HG03460 (cell line): ENCODE results near the gene PRTG.
"Not testable (repeated sequence)": the region's sequence is repeated elsewhere in the genome, so short reads cannot be mapped to it uniquely, and the experiment has no call there.

Experiments
- ATAC-seq: cut with Tn5 transposase; IDR thresholded peaks from one replicate; pipeline ENCODE4 v1.9.1; 2021; ENCODE audit not compliant: unreplicated experiment

Gene PRTG

DNA sequence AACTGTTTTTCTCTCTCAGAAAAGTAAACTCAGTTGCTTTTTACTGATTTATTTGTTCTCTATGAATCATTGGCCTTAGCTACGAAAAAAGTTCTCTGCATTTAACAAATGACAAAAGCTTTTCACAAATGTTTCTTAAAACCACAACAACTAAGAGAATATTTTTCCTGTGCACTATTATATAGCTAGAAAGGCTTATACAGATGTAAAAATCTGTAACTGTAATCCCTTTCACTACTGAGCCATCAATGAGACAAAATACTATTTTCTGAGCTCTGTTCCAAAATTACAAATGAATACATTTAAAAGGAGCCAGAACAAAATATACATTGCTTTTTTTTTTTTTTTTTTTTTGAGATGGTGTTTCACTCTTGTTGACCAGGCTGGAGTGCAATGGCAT lies 109.2 kb downstream of the PRTG start:
- no peak for ATAC-seq

DNA sequence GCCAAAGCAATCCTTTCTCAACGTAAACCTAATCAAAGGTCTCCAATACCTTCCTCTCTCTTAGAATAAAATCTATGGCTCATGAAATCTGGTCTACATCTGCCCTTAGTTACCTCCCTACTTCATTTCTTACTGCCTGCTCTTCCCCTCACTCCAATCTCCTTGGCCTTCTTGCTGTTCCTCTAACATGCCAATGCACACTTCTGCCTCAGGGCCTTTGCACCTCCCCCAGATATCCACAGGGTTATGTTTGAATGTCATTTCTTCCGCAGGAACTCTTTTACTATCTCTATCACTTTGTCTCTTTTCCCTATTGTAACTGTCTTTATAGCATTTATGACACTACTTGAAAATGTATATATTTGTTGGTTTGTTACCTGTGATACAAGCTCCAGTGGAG lies 110.5 kb downstream of the PRTG start:
- ATAC-seq = no peak

DNA sequence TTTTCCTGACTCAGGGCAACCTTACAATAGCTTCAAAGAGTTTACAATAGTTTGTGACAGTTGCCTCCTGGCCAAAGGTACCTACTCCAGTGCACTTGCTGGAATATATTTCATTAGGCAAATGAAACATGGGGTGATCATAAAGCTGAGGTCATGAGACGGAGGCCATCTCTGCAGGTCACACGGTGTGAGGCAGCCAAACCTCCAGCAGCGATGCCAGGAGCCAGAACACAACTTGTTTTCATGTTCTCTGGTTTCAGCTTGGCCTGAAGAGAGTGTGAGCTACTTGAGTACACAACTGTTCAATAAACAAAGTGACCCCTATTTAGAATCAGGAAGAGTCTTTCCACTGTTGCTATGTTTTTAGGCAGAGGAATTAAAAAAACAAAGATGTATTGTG lies 112.1 kb downstream of the PRTG start:
- ATAC-seq = no peak

DNA sequence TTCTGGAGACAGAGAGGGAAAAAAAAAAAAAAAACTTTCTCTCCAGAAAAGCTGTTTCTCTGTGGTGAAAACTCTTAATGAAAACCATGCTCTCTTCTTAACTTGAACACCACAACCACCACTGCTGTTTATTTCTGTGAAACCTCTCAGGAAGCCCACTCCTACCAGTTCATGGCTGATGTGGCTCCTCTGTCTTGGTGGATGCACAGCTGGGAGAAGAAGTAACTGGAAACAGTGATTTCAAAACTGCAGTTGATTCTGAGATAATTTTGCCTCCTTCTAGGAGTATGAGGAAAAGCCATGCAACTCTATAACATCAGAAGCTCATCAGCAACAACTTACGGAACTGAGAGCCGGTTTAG lies 114.6 kb downstream of the PRTG start:
- no peak for ATAC-seq

DNA sequence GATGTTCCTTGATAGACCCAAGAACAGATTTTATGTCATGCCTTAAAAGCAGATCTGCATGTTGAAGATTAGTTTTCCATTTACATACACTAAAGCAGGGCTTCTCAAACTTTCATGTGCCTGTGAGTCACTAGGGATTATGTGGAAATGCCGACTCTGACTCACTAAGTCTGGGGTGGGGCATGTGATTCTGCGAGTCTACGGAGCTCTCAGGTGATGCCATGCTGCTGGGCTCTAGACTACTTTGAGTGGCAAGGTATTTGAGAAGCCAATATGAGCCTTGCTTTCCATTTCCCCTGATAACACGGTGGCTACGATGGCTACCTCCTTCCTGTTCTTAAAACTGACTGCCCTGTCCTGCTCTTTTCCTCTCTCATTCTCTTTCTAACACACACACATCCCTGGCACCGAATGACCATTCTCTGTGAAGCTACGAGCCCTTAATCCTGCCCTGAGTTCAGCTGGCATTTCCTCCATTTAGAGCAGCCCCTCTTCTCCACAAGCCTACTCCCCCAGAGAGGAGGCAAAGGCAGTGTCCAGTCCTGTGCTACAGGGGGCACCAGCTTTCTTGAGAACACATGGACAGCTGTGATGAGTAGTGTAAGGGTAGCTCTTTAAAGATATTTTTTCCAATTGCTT lies 115.1 kb downstream of the PRTG start:
- no peak for ATAC-seq

DNA sequence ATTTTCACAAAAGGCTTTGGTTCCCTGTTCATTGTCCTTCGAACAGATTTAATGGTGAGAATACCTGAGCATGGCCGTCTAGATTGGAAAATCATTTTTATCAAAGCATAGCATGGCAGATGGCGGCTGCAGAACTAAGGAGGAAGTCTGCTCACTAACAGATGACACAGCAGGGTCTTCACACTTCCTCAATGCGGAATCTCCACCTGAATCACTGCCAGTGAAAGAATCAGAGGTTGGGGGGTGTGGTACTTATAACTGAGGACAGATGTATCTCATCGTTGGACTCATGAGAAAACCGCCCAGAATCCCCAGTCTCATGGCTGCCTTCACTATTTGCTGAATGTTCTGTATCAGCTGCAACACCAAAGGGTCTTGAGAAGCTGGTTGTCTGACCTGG lies 123.2 kb downstream of the PRTG start:
- ATAC-seq = no peak

DNA sequence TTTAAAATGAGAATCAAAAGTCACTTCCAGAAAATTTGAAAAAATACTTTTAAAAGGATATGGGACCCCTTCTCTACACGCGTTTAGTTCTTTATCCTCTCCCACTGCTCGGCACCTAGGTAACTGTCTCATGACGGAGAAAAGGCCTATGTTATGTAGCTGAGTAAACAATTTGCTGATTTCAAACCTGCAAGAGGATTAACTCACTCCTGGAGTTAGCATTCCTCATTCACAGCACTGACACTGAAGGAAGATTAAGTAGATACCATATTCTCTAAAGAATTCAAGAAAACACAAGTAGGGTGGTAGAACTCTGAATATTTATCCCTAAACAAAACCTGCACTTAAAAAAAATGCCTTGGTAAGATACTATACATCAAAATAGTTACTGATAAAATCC lies 124.6 kb downstream of the PRTG start:
- ATAC-seq = no peak

DNA sequence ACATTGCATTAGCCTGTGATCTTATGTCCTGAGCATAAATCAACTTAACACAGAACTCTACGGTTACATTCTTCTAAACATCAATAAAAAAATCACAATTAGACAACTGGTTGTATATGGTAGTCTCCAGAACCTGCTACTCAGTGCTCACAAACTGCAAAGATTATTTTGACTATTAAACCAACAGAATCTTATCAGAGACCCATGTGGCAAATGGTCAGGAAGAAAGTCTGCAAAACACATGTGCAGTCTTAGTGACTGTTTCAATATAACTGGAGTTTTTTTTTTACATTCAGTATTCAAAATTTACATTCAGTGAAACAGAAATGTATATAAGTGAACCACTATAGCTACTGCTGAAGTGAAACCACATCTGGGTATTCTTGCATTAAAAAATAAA lies 127.5 kb downstream of the PRTG start:
- no peak for ATAC-seq

DNA sequence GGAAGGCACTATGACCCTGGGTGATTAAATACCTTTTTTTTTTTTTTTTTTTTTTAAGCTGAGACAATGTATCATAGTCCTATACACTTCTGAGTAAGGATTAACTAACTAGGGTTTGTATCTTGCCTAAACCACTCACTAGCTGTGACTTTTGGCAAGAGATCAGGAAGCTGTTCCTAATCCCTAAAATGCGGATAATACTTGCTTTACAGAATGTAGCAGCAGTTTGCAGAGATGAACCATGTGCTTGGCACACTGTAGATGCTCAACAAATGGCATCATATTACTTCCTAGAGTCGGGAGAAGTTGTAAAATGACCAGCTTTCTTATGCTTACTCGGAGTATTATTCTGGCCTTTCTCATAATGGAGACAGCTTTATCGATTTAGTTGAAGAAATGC lies 129.2 kb downstream of the PRTG start:
- no peak for ATAC-seq

DNA sequence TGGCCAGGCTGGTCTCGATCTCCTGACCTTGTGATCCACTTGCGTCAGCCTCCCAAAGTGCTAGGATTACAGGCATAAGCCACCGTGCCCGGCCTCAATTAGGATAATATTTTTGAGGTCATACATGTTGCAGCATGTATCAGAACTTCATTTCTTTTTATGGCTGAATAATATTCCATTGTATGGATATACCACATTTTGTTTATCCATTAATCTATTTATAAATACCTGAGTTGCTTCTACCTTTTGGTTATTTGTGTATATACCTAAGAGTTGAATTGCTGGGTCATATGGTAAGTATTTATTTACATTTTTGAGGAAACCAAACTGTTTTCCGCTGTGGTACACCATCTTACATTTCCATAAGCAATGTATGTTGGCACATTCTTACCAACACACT lies 136.7 kb downstream of the PRTG start:
- no peak for ATAC-seq

DNA sequence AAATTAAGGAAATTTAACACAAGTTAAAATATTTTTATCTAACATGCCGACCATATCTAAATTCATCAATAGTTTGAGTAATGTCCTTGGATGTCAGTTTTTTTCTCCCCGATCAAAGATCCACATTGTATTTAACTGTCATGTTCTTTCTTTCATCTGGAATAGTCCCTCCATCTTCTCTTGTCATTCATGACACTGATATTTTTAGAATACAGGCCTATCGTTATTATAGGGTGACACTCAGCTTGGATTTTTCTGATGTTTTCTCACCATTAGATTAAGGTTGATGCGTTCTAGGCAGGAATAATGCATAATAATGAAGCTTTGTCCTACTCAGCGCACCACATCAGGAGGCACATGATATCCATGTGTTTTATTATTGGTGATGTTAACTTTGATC lies 141.6 kb downstream of the PRTG start:
- ATAC-seq = no peak

DNA sequence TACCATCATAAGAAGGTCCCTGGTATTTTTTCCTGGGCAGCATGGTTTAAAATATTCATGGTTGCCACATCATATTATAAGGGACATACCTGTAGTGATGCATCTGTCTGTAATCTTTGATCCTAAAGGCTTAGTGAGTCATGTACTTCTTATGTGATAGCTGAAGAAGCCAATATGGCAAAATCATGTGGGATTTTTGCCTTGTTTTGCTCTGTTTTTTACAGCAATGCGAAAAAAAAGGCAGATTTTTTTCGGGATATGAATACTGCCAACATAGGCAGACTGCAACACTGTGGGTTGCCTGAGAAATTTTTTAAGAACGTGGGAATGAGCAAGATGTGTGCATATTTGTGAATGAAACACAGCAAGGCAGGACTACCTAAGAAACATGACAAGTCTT lies 143.5 kb downstream of the PRTG start:
- no peak for ATAC-seq

DNA sequence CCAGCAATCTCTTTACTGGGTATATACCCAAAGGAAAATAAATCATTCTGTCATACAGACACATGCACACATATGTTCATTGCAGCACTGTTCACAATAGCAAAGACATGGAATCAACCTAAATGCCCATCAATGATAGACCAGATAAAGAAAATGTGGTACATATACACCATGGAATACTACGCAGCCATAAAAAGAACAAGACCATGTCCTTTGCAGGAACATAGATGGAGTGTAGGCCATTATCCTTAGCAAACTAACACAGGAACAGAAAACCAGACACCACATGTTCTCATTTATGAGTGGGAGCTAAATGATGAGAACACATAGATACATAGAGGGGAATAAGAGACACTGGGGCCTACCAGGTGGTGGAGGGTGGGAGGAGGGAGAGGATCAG lies 149.9 kb downstream of the PRTG start:
- not testable (repeated sequence) for ATAC-seq

DNA sequence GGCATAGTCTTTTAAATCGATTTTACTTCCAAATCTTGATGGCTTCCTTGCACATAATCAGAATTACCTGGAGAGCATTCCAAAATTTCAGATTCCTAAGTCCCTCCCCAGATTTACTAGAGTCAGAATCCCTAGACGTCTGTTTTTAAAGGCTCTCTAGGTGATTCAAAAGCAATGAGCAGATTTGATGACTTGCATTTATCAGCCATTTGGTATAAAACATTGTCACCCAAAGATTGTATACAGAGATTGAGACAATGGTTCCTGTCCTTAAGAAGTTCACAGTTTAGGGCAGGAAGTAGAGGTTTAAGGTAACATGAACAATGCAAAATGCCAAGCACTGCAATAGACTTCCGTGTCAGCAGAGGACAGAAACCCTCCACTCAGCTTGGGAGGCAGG lies 152.2 kb downstream of the PRTG start:
- ATAC-seq = no peak

DNA sequence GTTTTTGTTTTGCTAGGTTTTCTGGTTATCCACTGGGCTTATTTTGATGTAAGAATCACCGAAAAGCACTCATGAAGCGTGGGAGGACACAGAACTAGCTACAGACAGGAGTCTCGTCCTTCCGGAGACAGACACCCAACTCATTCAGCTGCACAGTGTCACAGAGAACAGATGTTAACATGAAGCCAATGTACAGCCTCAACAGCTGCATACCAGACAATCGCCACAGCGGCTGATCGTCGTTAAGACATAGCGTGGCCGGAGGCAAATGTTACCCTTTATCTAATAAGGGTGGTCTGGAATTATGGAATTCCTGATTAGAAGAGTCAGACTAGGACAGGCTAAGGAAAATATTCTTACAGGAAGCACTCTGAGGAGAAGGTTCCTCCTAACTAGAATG lies 153.7 kb downstream of the PRTG start:
- ATAC-seq = no peak

DNA sequence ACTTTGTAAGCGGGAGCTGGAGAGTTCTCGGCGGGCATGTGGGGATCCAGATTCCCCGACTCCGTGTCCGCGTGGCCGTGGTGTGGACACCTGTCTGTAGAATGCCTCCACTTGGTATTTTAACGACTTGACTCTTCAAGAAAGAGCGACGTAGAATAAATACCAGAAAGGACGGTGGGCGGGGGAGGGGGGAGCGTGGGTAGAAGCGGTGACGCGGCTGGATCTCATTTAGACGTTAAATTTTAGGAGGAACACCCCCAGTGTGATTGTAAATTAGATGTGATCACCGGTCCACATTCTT lies 154.2 kb downstream of the PRTG start:
- no peak for ATAC-seq

DNA sequence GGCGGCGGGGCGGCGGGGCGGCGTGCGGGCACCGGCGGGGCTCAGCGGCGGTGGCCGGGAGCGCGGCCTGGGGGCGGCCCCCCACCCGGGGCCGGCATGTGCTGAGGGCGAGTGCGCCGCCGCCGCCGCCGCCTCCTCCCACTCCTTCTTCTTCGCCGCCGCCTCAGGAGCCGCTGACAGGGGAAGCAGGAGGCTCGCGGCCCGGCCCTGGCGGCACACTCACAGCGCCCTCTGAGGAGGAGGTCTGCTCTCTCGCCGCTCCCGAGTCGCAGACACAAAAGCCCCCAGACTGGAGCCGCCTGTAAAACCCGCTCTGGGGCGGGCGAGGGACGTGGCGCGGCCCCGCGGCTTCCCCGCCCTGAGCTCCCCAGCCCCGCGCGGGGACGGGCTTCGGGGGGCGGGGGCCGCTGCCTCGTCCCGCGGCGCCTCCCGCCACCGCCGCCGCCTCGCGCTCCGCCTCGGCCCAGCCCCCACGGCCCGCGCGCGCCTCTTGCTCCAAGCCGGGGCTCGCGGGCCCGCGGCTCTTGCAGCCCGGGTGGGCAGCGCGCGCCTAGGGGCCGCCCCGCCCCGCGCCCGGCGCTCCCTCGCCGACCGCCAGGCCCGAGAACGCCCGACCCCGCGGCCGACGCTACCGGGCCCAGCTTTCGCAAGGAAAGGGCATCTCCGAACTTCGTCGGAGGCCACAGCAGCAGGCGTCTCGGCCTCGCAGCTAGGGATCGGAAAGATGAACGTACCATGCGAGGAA lies 154.7 kb downstream of the PRTG start, which contains the start of gene PYGO1:
PYGO1 (minus strand) TSS at position 276 of the 745 bp plus-strand sequence. CDS start 462 bp downstream, outside the sequence.
- peak; percentile 73 for ATAC-seq

DNA sequence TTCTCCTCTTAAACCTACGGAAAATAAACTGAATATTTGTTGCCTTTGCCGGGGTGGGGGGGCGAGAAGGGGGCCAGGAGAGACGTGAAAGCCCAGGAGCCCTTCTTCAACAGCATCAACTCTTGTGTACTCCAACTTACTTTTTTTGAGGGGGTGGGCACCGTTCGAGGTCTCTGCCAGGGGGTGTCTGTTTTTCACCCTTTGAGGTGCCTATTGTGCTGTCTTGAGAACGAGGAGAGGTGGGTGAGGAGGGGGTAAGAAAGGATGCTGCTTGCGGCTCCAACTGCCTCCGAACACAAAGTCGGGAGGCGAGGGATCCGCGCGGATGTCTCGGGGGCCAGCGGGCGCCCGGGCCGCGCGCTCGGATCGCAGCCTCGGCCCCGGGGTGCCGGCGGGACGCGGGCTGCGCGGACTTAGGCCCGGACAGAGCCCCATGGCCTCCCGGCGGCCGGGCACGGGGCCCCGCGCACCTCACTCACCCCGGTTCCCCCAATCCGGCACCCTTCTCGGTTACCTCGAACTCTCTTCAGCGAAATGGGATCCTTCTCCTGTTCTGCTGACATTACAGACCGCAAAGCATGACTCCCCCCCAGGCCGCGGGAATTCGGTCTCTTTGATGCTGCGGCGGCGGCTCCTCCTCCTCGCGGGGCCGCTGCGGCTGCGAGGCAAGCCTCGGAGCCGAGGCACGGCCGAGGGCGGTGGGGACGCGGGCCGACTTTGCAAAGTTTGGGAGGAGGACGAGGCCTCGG lies 155.5 kb downstream of the PRTG start:
- ATAC-seq = peak; percentile 37

DNA sequence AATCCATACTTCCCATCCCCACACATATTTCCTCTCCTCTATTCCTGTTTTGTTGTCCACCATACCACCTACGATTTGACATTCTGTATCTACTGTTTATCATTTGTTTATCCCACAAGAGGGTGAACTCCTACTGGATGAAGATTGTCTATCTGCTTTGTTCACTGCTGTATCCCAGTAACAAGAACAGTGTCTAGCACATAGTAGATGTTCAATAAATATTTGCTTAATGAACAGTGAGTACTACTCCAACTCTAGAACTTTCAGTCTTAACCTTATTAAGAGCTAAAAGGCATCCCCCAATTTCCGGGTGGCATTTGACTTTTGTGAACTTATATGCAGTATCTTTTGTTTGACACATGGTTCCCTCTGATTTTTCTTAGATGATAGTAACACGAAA lies 156.1 kb downstream of the PRTG start:
- ATAC-seq = no peak

DNA sequence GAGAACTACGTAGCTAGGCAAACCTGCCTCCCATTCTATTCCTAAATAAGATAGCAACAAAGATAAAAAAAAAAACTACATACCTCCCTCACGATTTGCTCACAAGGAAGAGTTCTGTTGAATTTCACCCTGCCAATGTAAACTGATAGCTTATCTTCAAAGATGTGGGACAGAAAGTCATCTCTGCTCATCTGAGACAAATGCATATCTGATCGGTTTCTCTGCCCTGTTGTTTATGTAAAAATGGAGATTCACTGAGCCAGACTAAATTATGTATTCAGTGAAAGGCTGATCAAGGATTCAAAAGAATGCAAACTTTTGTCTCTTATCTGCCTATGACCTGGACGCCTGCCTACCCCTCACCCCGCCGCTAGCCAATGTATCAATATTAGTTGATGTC lies 166.0 kb downstream of the PRTG start:
- no peak for ATAC-seq

DNA sequence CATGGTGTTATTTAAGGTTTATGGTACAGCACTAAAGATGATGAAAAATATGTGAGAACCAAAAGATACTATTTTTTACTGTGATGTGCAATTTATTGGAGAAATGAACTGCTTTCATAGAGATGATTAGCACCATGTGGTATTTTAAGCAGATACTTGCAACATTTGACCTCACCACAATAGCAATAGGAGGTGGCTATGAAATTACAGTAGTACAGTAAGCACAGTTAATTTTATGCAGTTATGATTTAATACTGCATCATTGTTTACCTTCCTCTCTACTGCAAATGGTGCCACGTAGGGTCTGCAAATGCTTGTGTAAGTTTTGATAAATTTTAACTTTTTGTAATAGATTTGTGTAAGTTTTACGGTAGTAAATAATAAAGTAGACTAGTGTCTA lies 168.9 kb downstream of the PRTG start:
- no peak for ATAC-seq

DNA sequence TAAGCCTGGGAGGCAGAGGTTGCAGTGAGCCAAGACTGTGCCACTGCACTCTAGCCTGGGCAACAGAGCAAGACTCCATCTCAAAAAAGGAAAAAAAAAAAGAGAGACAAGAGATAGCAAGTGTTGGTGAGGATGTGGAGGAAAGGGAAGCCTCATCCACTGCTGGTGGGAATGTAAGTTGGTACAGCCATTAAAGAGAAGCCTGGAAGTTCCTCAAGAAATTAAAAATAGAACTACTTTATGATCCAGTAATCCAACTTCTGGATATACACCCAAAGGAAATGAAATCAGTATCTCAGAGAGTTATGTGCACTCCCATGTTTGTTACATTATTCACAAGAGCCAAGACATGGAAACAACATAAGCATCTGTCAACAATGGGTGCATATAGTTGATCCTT lies 169.7 kb downstream of the PRTG start:
- no peak for ATAC-seq
